HG03095 (cell line): ENCODE measurements around the gene ZIC4.

Source experiments
- ATAC-seq: cut with Tn5 transposase; IDR thresholded peaks from one replicate; pipeline ENCODE4 v1.9.1; 2021; ENCODE audit warnings: moderate library complexity; ENCODE audit not compliant: unreplicated experiment

The ZIC4 gene

DNA sequence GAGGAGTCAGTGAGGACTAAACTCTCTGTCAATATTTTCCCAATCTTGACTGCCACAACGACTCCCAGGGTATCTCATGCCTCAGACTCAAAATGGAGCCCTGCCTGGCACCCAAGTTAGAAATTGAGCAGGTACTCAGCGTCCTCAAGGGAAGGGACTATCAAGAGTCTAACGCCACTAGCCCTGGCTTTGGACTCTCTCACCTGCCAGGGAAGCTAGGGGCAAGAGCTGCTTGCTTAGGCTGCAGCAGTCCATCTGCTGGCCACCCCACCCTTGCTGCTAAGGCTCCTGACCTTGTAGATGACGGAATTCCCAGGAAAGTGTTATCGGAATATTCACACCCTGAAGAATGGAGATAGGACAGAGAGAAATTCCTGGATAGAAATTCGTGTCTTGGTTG, 33.0 kb downstream of the ZIC4 start:
- no peak for ATAC-seq

DNA sequence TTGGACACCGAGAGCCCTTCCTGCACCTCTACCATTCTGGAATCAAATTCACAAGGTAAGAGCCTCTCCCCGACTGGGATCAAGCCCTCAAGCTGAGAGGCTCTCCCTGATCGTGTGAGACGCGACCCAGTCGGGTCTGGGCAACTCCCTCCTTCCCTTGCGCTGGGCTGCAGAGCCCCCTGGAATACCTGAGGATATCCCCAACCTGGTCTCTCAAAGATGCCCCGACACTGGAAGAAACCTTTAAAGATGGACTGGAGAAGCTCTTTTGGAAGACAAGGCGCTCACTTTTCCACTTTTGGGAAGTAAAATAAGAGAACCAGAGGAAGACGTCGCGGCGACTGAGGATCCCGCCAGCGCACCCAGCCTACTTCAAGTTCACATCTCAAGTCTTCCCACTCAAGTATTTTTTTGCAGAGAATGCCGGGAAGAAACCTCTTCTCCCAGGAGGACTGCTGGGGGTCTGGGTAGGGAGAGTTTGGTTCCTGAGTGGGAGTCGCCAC, 33.8 kb downstream of the ZIC4 start:
- ATAC-seq: no peak

DNA sequence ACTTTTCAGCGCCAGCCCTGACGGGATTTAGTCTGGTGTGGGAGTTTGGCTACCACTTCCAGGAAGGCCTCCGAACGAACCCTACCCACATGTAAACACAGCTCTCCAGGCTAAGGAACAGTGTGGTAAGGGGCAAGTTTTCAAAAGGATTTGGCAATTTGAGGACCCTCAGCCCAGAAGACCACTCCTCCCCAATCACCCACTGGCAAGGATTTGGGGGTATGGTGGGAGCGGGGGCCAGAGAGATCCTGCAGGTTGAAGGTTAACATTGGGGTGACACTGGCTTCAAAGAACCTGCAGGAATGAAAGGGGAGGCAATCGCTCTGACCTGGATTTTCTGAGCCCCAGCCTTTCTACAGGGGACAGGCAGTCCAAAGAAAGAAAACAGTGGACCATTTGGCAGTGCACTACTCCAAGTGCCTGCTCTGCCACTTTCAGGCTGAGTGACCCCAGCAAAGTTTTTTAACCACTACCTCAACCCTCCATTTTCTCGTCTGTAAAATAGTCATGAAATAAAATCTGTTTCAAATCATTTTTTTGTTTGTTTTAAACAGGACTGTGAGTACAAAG, 34.5 kb downstream of the ZIC4 start:
- no peak for ATAC-seq

DNA sequence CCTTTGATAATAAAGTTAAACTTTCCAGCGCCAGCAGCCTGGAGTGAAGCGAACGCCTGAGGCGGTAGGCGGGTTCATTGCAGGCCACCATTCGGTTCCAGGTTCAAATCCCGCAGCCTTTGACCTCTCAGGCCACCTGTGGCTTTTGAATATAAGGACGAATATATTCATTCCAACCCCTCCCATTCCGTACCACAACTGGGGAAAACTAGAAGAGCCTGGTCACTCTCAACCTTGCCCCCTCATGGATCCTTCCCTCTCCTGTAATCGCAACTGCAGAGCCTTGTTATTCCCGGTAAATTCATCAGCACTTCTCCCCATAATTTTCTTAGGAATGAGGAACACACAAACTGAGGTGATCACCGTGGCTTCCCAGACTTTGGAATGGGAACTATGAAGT, 35.2 kb downstream of the ZIC4 start:
- no peak for ATAC-seq

DNA sequence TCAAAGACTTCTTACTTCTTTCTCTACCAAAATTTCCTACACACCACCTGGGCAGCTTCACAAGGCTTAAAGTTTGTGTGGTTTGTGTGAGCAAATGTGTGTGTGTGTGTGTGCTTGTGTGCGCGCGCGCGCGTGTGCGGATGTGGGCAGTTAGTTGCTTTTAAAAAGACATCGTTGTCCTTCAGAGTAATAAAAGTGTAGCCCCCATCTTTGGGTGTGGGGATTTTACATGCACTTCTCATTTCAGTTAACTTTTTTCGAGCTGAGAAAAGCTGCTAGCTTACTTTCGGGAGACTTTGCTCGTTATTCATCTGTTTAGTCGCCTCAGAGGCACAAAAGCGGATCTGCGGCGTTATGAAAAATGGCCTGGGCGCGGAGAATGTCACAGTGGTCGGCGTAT, 36.0 kb downstream of the ZIC4 start:
- ATAC-seq: no peak

DNA sequence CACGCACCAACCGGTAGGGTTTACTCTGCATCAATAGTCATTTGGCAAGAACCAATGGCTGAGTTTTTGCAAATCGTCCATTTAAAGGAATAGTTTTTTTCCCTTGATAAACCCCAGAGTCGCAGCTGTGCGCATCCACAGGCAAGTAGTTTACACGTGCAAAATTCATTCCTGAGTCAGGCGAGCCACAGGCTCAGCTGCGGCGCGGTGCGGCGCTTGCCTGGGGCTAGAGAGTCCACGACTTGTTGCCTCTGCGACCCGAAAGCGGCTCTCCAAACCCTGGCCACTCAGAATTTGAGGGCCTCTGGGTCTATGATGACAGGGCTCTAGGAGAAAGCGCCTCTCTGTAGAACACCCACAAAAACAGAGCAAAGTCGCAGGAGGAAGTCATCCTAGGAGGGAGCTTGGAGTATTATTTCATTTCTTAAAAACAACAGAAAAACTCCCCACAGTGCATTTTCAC, 36.7 kb downstream of the ZIC4 start:
- ATAC-seq: no peak

DNA sequence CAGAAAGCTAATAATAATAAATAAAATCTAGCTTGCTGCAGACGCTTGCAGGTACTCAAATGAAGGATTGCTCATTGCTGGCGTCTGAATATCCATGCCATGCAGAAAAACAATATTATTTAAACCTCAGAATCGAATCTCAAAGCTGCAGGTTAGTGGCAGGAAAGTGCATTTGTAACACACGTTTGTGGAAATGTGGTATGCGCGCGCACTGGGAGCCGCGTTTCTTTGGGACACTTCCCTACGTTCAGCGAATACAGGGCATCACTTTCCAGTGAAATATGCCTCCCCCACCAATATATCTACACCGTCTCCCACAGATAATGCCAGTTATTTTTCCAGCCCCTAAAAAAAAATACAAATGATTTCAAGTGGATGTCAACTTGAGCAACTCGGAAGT, 37.1 kb downstream of the ZIC4 start:
- no peak for ATAC-seq

DNA sequence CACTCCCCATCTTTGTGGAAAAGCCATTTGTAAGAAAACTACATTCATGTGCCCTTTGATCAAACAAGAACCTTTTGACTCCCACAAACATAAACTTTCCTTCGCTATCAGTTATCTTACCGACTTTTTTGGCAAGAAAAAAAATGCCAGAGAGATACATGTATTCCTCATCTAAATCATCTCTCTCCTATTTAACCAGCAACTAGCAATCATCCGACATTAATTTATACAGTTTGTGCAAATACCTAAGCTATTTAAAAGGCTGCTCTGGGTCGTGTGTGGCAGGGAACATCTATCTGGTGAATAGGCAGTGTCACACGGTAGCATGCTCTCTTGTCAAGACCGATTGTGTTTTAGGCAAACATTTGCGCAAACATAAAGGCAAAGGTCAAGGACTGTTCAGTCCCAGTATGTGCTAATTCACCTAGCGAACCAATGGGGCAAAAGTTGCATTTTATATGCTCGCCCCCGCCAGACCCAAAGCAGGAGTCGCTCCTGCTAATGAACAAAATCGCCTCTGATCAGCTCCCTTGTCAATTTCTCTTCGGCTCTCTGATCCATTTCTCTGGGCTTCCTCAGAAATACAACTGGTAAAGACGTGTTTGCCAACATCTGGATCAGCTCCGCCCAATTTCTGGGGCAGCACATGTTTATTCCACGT, 37.7 kb downstream of the ZIC4 start:
- no peak for ATAC-seq

DNA sequence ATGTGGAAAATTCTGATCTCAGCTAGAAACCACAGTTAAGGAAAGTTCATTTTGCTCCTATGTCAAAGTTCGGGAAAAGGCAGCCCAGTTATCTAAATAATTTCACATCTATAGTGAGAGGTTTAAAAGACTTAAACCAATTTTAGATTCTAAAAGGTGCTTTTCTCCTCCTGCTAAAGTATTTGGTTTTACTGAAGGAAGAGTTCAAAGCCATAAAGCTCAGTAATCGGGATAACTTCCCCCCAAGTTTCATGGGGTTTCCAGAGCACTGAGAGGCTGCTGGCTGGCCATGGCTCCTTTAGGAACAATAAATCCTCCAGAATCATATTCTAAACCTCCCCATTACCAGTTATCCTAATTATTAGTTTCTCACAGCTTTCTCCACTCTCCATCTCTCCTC, 38.2 kb downstream of the ZIC4 start:
- no peak for ATAC-seq

DNA sequence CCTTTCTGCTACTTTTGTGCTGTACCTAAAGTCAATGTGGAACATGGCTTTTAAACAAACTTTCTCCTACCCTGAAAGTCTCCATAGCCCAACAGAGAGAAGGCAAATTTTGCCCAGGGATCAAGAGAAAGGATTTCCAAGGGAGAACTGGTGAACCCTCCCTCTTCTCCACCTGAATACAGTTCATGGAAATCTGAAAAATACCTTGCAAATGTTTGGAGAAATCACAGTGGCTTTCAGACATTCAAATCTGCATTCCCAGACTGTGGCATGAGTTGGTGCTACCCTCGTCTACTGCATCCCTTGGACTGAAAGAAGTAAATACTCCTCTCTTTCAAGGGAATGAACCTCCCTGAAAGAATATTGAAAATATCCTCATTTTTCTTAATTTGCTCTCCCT, 38.7 kb downstream of the ZIC4 start:
- no peak for ATAC-seq

DNA sequence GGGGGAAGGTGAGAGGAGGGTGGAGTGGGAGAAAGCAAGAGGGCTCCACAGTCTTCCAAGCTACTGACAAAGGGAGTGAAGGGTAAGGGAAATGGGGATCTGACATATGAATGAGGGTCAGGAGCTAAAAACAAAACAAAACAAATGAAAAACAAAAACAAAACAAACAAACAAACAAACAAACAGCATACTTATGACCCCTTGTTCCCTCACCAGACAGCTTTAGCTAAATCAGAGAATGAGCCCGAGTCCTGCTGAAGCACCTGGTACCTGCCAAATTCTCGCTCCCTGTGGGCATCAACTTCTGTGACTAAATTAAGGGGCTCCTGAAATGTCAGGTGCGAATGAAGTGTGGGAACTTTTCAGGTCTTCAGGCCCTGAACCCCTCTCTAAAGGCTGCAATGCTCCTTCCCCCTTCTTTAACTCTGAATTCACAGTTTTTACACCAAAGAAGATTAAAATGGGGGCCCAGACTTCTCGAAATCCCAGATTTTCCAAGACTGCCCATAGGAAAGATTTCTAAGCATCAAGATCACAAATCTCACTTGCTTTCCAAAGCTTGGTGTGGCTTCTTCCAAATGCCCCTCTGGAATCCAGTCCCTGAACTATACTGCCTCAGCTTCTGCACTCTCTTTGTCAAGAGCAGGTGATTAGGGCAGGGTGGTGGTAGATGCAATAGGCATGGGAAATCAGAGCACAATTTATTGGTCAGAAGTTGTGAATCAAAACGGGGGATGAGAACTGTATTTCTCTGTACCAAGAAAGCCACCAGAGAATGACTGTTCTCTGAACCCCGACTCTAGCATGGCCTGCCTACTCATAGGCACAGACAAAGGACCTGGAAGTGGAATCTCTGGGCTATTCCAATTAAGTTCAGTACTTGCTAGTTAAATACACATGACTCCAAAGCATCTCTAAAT, 40.9 kb downstream of the ZIC4 start:
- no peak for ATAC-seq

DNA sequence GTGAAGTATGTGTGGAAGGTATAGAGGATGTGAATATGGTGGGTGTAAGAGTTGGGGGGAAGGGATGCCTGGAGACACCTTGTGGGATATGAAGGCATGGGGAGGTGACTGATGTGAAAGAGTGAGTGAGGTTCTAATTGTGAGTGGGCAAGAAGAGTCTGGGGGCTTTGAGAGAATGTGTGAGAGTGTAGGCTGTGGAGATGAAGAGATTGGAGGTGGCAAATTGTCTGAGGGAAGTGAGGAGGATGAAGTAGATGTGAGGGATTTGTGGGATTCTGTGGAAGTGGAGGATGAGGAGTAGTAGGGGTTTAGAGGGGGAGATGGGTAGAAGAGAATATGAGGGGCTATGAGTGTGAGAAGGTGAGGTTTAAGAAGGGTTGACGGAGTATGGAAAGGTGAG, 41.6 kb downstream of the ZIC4 start:
- no peak for ATAC-seq

DNA sequence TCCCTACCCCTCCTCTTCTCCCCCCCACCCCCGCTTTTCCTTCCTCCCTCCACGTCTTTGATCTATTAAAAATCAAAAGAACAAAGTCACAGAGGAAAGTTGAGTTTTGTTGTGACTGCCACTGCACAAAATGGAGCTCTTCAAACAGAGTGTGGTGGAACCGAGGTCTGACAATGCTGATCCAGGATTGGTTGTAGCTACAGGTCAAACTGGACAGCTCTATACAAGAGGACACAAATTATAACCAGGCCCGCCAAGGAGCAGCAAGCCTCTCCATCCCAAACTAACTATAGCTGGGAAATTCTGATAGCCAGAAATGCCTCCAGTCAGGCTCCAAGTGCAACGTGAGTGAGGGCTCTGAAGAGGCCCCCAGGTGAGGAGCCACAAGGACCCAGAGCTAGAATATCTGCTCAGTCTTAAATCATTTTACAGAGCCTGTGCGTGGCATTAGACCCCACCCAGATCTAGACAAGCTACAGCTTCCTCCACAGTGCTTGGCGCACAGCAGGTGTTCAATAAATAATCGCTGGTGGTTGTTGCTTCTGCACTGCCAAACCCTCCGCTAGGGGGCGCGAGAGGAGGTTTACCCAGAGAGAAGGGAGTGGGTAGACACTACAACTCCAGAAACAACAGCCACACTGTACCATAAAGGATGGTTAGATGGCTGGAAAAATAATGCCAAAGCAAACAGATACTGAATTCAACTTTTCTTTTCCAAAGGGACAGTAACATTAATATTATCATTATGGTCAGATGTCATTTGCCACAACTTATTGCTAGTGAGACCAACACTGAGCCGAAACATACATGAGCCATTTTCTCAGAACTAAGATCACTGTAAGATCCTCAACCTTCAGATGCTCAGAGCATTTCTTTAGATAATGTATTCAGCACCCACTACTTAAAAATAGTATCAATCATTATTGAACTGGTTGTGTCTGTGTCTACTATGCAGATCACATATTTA, 44.6 kb downstream of the ZIC4 start:
- ATAC-seq: peak; percentile 80

DNA sequence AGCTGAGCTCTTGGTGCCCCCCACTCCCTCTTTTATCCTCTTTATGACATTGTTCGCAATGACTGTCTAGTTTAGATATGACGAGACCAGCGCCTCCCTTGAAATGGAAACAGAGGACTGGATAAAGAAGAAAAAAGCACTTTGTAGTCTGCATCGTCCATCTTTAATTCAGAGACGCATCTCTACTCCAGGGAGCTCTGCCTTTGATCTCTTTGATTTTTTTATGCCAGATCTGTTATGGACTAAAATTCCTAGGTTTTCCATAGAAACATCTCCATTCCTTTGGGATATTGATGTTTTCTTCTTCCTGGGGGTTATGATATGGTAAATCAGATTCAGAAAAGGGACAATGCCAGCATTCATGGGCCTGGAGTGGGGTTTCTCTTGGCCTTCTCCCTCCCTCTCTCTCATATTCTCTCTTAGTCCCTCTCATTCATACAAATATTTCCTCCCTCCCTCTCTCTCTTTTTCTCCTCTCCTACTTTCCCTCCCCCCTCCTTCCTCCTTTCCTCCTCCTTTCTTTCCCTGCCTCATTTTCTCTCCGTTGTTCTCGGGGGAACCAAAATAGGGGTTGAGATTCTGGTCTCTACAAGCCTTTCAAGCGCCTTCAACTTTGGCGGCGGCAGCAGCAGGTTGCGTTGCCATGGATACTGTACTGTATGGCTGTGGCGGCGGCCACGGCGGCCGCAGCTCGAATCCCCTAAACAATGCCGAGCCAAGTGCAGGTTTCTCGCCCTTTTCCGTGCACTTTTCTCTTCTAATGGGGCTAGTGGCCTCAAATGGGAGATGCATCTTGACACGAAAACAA, 45.5 kb downstream of the ZIC4 start:
- ATAC-seq: no peak

DNA sequence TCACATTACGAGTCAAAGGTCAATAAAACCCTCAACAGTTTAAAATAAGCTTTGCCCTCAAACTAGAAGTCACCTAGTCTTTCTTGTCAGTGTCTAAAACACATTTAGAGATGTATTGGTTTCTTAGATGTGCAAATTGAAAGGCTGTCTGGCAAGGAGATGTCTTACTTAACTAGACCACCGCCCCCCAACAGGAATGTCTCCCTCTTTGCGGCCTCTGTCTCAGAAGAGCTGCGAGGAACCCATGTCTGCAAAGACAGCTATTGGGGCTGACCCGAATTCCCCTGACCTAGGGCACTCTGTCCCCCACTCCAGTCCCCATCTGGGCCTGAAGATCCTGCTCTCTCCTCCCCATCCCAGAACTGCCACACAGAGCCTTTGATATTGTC, 46.3 kb downstream of the ZIC4 start:
- ATAC-seq: no peak

DNA sequence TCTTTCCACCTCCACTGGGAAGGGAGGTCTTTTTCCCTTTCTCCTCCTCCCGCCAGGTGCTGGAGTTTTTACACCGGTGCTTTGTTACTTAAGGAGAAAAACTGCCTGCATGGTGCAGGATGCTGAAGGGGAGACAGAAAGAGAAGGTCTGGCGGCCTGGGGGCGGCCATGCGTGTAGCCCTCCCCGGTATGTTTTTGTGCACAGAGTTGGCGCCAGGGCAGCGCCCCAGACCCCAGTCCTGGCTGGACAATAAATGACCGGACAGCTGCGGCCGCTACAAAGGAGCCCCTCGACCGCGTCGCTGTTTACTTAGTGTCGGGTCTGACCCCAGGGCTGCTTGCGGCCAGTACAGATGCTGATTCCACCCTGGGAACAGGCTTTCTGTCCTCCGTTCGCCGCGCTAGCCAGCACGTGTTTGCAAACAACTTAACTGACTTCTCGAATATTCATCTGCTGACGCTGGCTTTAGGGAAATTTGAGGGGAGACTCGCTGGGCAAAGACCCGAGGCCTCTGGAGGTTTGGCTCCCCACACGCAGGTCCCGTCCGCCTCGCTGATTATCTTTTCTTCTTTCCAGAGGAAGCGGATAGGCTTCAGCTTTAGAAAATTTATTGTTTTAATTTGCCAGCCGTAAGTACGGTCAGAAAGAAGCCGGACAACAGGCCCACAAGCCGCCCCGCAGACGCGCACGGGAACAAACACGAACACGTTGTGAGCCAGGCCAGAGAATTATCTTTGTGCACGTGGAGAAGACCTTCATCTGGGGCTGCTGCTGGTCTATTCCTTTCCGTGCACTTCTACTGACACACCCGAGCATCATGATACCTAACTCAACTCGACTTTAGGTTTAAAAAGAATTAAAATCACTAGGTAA, 46.9 kb downstream of the ZIC4 start:
- no peak for ATAC-seq

DNA sequence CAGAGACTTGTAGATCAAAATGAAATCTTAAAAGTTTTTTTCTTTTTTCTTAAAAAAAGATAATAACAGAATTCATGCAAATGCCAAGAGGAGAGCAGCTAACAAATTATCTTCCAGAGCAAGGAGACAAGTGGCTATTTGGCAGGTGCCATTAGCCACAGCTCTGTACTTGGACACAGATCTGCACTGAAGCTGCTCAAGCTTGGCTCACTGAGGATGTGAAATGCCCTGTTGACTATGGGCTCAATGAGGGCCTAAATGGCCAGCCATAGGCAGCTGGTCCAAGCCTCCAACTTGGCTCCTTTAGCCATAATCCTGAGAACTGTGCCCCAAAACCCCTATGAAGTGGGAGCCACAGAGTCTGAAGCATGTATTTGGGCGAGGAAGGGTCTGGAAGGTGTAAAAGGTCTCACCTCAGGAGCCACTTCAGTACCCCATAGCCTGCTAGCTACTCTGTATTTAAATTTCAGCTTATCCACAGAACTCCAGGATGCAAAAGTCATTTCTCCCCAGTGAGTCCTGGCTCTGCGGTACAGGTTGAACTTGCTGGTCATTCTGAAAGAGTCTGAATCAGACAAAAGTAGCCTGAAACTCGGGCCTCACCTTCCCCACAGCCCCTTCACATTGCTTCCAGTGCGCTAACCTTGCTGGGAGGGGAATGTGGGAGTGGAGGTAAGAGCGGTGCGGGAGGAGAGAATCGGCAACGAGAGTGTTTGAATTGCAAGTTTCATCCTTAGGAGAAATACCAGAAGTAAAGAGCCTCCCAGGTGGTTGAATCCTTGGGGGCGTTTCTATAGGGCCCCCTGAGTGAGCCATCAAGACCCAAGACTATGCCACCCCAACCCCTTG, 48.0 kb downstream of the ZIC4 start:
- no peak for ATAC-seq
